ENCODE results near the gene RALGAPA1.

- TF ChIP-seq, protein P1, sequence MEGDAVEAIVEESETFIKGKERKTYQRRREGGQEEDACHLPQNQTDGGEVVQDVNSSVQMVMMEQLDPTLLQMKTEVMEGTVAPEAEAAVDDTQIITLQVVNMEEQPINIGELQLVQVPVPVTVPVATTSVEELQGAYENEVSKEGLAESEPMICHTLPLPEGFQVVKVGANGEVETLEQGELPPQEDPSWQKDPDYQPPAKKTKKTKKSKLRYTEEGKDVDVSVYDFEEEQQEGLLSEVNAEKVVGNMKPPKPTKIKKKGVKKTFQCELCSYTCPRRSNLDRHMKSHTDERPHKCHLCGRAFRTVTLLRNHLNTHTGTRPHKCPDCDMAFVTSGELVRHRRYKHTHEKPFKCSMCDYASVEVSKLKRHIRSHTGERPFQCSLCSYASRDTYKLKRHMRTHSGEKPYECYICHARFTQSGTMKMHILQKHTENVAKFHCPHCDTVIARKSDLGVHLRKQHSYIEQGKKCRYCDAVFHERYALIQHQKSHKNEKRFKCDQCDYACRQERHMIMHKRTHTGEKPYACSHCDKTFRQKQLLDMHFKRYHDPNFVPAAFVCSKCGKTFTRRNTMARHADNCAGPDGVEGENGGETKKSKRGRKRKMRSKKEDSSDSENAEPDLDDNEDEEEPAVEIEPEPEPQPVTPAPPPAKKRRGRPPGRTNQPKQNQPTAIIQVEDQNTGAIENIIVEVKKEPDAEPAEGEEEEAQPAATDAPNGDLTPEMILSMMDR (IDR thresholded peaks at IDR 0.05) = no peak
- no peak for TF ChIP-seq POLR2AphosphoS5 (IDR thresholded peaks at IDR 0.05)
Measured at GRCh38 chr14:35809597-35809996, 502 bp upstream of the RALGAPA1 start.

Measured in sigmoid colon (tissue), 4 donors.